ENCODE measurements around the gene HS1BP3. TPM values are rescaled to one million over a fixed set of nuclear protein-coding genes. Genes with fewer than 3 reads are reported as not detected.

The HS1BP3 gene
- total and polyA plus RNA-seq, 2 of the 13 experiments (the other 11 are each of a cell fraction or from before 2014, with no cell fraction given): 15.2 to 22.0 TPM

- POLR2A ChIA-PET: interaction anchor here (0.6 to 3.7 kb wide), 21 partner anchors 12 to 240 kb away, joined by 3 to 84 read pairs (median 12); partner anchors contain the start of gene RHOB
- Histone ChIP-seq H3K79me2 (ENCODE audit: insufficient read depth, low read length) (no peaks in the 10 kb centered on the region), H3K4me3 (replicated peaks in 1 of 3; ENCODE audit: insufficient read depth in 1 of 3, low read depth in 2 of 3, low read length in 3 of 3) (no peak overlapping the region; a peak in 1 of 6 replicates), H4K20me1 (ENCODE audit: insufficient read depth, low read length) (no peaks in the 10 kb centered on the region), H3K9ac (ENCODE audit: insufficient read depth, low read depth, low read length) (peak overlapping the region; percentile 35; the same call in 1 of the 2 replicates), H3K9me3 (ENCODE audit: low read length) (no peaks in the 10 kb centered on the region), H2AFZ (ENCODE audit: low read length) (no peak overlapping the region), H3K4me1 (ENCODE audit: insufficient read depth, low read length) (peaks cover 55% of the 10 kb centered on the region), H3K27me3 (ENCODE audit: control insufficient read depth in 1 of 2, insufficient read depth in 2 of 2, low read length in 2 of 2) (no peaks in the 10 kb centered on the region), H3K4me2 (ENCODE audit: low read depth, low read length) (peak overlapping the region; percentile 46), H3K27ac (ENCODE audit: extremely low read length, insufficient read depth, low read length) (peak overlapping the region; percentile 23), H3K36me3 (replicated peaks in 1 of 2; ENCODE audit: control insufficient read depth in 1 of 2, insufficient read depth in 2 of 2, low read length in 2 of 2) (peaks cover 3 to 8% of the 10 kb centered on the region in 2 experiments)
- CTCF ChIA-PET (ENCODE audit: low intra/inter-chr PET ratio, low total read pairs): interaction anchor here (0.7 to 4.4 kb wide), 11 partner anchors 18 to 239 kb away, joined by 3 to 51 read pairs (median 6); no protein-coding TSS in a partner anchor
- peak; percentile 96 for ATAC-seq
- FAIRE-seq: peak; percentile 85
- WGBS (ENCODE audit: low lambda C conversion rate): 33% methylated on average over 32 of the region's 32 CpGs
- intact Hi-C loops (cut with micrococcal nuclease; ENCODE audit: unreplicated experiment): loop anchor here (1.0 to 5.0 kb wide), 8 partner anchors 36 to 240 kb away; no protein-coding TSS in a partner anchor
- peak; percentile 74 for DNase-seq (ENCODE audit: low spot score)
- in situ Hi-C loops (cut with HindIII; ENCODE audit: extremely low pct_ligation_motif_present, low pct_unique_long_range_greater_than_20kb): loop anchor here (5.0 kb wide), 1 partner anchor 189 kb away; the partner anchor contains the start of gene RHOB
- no TSS peak for BruUV-seq (replicated peaks)
- TF ChIP-seq KIAA2018 (CRISPR knock-in tag; IDR thresholded peaks at IDR 0.05; ENCODE audit: borderline replicate concordance): no peak
- TF ChIP-seq ZNF556 (CRISPR knock-in tag; IDR thresholded peaks at IDR 0.05; ENCODE audit: borderline replicate concordance): peak; percentile 62; the same call in 1 of the 2 replicates
- TF ChIP-seq HBP1 (CRISPR knock-in tag; IDR thresholded peaks at IDR 0.05; ENCODE audit: low read depth): peak; percentile 48; the same call in 1 of the 2 replicates
- no peak for TF ChIP-seq GLI4 (CRISPR knock-in tag; IDR thresholded peaks at IDR 0.05; ENCODE audit: borderline replicate concordance)
- peak; percentile 73; the same call in 1 of the 2 replicates for TF ChIP-seq NFKB2 (CRISPR knock-in tag; IDR thresholded peaks at IDR 0.05; ENCODE audit: borderline replicate concordance)
- TF ChIP-seq MED13 (CRISPR knock-in tag; IDR thresholded peaks at IDR 0.05): no peak
- TF ChIP-seq ZSCAN30 (CRISPR knock-in tag; IDR thresholded peaks at IDR 0.05): 0 out of 2 replicates have a peak, but pooled peaks have one; percentile 29
- peak; percentile 73; the same call in 1 of the 2 replicates for TF ChIP-seq ZSCAN25 (CRISPR knock-in tag; IDR thresholded peaks at IDR 0.05)
- TF ChIP-seq ZMYM4 (CRISPR knock-in tag; IDR thresholded peaks at IDR 0.05): peak; percentile 79
- TF ChIP-seq HNF4G (IDR thresholded peaks at IDR 0.05; ENCODE audit: borderline replicate concordance, low read depth, low read length): no peak
- peak; percentile 87 for TF ChIP-seq HNF4G (CRISPR knock-in tag; IDR thresholded peaks at IDR 0.05; ENCODE audit: borderline replicate concordance, low read depth)
- peak; percentile 96 for TF ChIP-seq KDM2A (CRISPR knock-in tag; IDR thresholded peaks at IDR 0.05; ENCODE audit: borderline replicate concordance, low read depth)
- no peak for TF ChIP-seq ETV6 (CRISPR knock-in tag; conservative IDR thresholded peaks at IDR 0.05)
Measured at GRCh38 chr2:20635675-20636584, 15.0 kb downstream of the HS1BP3 start.

Data from HepG2 (cell line).